Left lobe of liver (tissue), 1 donor: ENCODE results near the gene FBXO46. TPM values are rescaled to one million over a fixed set of nuclear protein-coding genes. Genes with fewer than 3 reads are reported as not detected.

Experiments
- total RNA-seq: library from RNA; stranded (reverse); gene quantifications from one replicate; pipeline ENCODE4 v1.2.1, GENCODE V29; 2021
- donor health status: DM: no; HTN: yes; CAD: no.

FBXO46 gene
- total RNA-seq, 1 donor from 2014 or later, result 8.2 TPM

Other genes with a start within 250 kb of the FBXO46 start
- 3.0 TPM for gene RTN2, start 233.8 kb downstream of the FBXO46 start, total RNA-seq
- gene PPM1N, start 232.5 kb downstream of the FBXO46 start, total RNA-seq, result 0.86 TPM
- gene VASP, start 223.4 kb downstream of the FBXO46 start, total RNA-seq, result 21.7 TPM
- gene OPA3, start 146.1 kb downstream of the FBXO46 start, total RNA-seq, result 8.3 TPM
- 1.2 TPM for gene GPR4, start 128.7 kb downstream of the FBXO46 start, total RNA-seq
- gene EML2, start 91.5 kb downstream of the FBXO46 start, total RNA-seq, result 17.9 TPM
- gene GIPR, start 62.7 kb downstream of the FBXO46 start, total RNA-seq, result 0.18 TPM
- gene SNRPD2, start 38.9 kb downstream of the FBXO46 start, total RNA-seq, result 91.2 TPM
- gene QPCTL, start 38.2 kb downstream of the FBXO46 start, total RNA-seq, result 7.8 TPM
- not detected for gene MEIOSIN, start 2.5 kb upstream of the FBXO46 start, total RNA-seq
- 12.1 TPM for gene SIX5, start 38.4 kb upstream of the FBXO46 start, total RNA-seq
- gene DMPK, start 51.6 kb upstream of the FBXO46 start, total RNA-seq, result 7.8 TPM
- gene DMWD, start 61.9 kb upstream of the FBXO46 start, total RNA-seq, result 13.9 TPM
- not detected for gene RSPH6A, start 84.4 kb upstream of the FBXO46 start, total RNA-seq
- 45.9 TPM for gene SYMPK, start 132.3 kb upstream of the FBXO46 start, total RNA-seq
- gene FOXA3, start 133.4 kb upstream of the FBXO46 start, total RNA-seq, result 31.6 TPM
- 19.5 TPM for gene IRF2BP1, start 155.2 kb upstream of the FBXO46 start, total RNA-seq
- 5.0 TPM for gene MYPOP, start 171.7 kb upstream of the FBXO46 start, total RNA-seq
- not detected for gene NANOS2, start 183.9 kb upstream of the FBXO46 start, total RNA-seq
- 2.0 TPM for gene NOVA2, start 243.0 kb upstream of the FBXO46 start, total RNA-seq